K562 (cell line): ENCODE results near the gene STXBP6. TPM values are rescaled to one million over a fixed set of nuclear protein-coding genes. Genes with fewer than 3 reads are reported as not detected.

ENCODE experiments used
- ATAC-seq: fragments of 200-7000 bp; cut with Tn5 transposase; 3 replicates; pipeline ENCODE4 v1.9.1; 2020; ENCODE audit warnings: moderate library complexity
- BruUV-seq: library from RNA; stranded (reverse); fragments of 400-500 nt; replicated peaks from 2 replicates; lab custom pipeline; 2021; lab: Mats Ljungman, UMichigan
- CTCF ChIA-PET: fragments of 300-600 bp; formaldehyde crosslinking; extraction: SDS; loops from one replicate; lab custom pipeline; 2021; ENCODE audit warnings: low intra/inter-chr PET ratio; lab: Yijun Ruan, JAX
- POLR2A ChIA-PET: fragments of 300-600, 350-650 bp; sonication (Branson Sonifier 250); formaldehyde crosslinking; extraction: SDS; loops from one replicate; lab custom pipeline; 2021; ENCODE audit warnings: antibody characterized with exemption, inconsistent platforms; lab: Yijun Ruan, JAX
- DNase-seq, 4 experiments: peaks; one replicate each; pipeline versions ENCODE4 v3.0.0 to v3.0.0-alpha.2; 2011 to 2018; ENCODE audit warnings: low spot score in 3 of 4, mixed read lengths in 3 of 4; ENCODE audit errors: extremely low read depth in 1 of 4
- FAIRE-seq: peaks from 2 replicates; lab custom pipeline; 2011; peaks lifted over from hg19 to GRCh38; lab: Jason Lieb, UNC
- H2AFZ ChIP-seq: 2 replicates; pipeline ENCODE4 v1.6.0; 2011; ENCODE audit warnings: low read depth, low read length, control low read depth, inconsistent platforms
- H3K27ac ChIP-seq: fragments of 200-600 bp; 3 replicates; pipeline ENCODE4 v1.8.0; 2011; ENCODE audit warnings: low read depth, mild to moderate bottlenecking, control low read depth, inconsistent platforms, low read length, moderate library complexity, mixed read lengths; ENCODE audit errors: extremely low read depth
- H3K27me3 ChIP-seq, 2 experiments: fragments of 300-600 bp in 1 of 2; 2 replicates in 1 of 2; 3 replicates in 1 of 2; pipeline versions ENCODE4 v1.6.0 to v1.8.0; 2011; ENCODE audit warnings: inconsistent platforms in 2 of 2, low read length in 2 of 2, mild to moderate bottlenecking in 1 of 2, mixed read lengths in 1 of 2, moderate library complexity in 1 of 2; ENCODE audit not compliant: control insufficient read depth in 2 of 2, insufficient read depth in 2 of 2
- H3K36me3 ChIP-seq: fragments of 300-600 bp; 3 replicates; pipeline ENCODE4 v1.8.0; 2011; ENCODE audit warnings: mild to moderate bottlenecking, low read length, inconsistent platforms; ENCODE audit not compliant: control insufficient read depth, insufficient read depth
- H3K4me1 ChIP-seq, 2 experiments: fragments of 200-600 bp in 1 of 2; replicated peaks in 1 of 2; 2 replicates in 1 of 2; 3 replicates in 1 of 2; pipeline versions ENCODE4 v1.5.1 to v1.8.0; 2011; ENCODE audit warnings: inconsistent platforms in 2 of 2, low read length in 2 of 2, mild to moderate bottlenecking in 1 of 2, mixed read lengths in 1 of 2, moderate library complexity in 1 of 2; ENCODE audit not compliant: control insufficient read depth in 2 of 2, insufficient read depth in 2 of 2
- H3K4me2 ChIP-seq: 2 replicates; pipeline ENCODE4 v1.6.1; 2011; ENCODE audit warnings: low read length, control low read depth, inconsistent platforms, mixed read lengths; ENCODE audit not compliant: insufficient read depth
- H3K4me3 ChIP-seq: fragments of 200-600 bp; sonication (generic), shearing (Covaris generic); 2 replicates; pipeline ENCODE4 v1.5.1; 2016; ENCODE audit warnings: control low read depth, inconsistent platforms
- H3K79me2 ChIP-seq: fragments of 200-600 bp; 3 replicates; pipeline ENCODE4 v1.8.0; 2011; ENCODE audit warnings: low read length, inconsistent platforms; ENCODE audit not compliant: control insufficient read depth, insufficient read depth
- H3K9ac ChIP-seq, 2 experiments: 2 replicates each; pipeline versions ENCODE4 v1.6.0 to v1.6.1; 2011; ENCODE audit warnings: low read depth in 2 of 2, low read length in 2 of 2, control low read depth in 1 of 2, inconsistent platforms in 1 of 2, mild to moderate bottlenecking in 1 of 2, mixed read lengths in 1 of 2; ENCODE audit not compliant: insufficient read depth in 1 of 2
- H3K9me1 ChIP-seq: one replicate; pipeline ENCODE4 v1.6.0; 2011; ENCODE audit warnings: inconsistent platforms, mild to moderate bottlenecking, low read length, moderate library complexity; ENCODE audit not compliant: control insufficient read depth, insufficient read depth
- H3K9me3 ChIP-seq: replicated peaks from 2 replicates; pipeline ENCODE4 v1.5.1; 2011; ENCODE audit warnings: low read depth, low read length, inconsistent platforms; ENCODE audit not compliant: control insufficient read depth, insufficient read depth
- H4K20me1 ChIP-seq: replicated peaks from 2 replicates; pipeline ENCODE4 v1.6.1; 2011; ENCODE audit warnings: low read length, inconsistent platforms, mixed read lengths; ENCODE audit not compliant: control insufficient read depth, insufficient read depth
- FOXJ2 ChIP-seq: fragments of 200-800 bp; sonication (Bioruptor generic); IDR thresholded peaks from 2 replicates; pipeline ENCODE4 v1.6.1; 2016; ENCODE audit warnings: missing genetic modification characterization, missing compliant biosample characterization
- MGA ChIP-seq: fragments of 450-650 bp; IDR thresholded peaks from 2 replicates; pipeline ENCODE4 v1.6.1; 2016; ENCODE audit warnings: mild to moderate bottlenecking, moderate library complexity
- PTTG1 ChIP-seq: fragments of 450-650 bp; IDR thresholded peaks from 2 replicates; pipeline ENCODE4 v1.6.1; 2016; ENCODE audit warnings: low read depth, mild to moderate bottlenecking, missing genetic modification characterization, missing compliant biosample characterization
- RNF219 ChIP-seq: fragments of 250-450 bp; sonication (Bioruptor Pico); IDR thresholded peaks from 2 replicates; pipeline ENCODE4 v1.5.0; 2022; ENCODE audit warnings: mild to moderate bottlenecking
- SREBF1 ChIP-seq: fragments of 150-350 bp; IDR thresholded peaks from 2 replicates; pipeline ENCODE4 v1.6.1; 2014; ENCODE audit warnings: antibody characterized with exemption, low read depth, low read length, borderline replicate concordance
- TCF15 ChIP-seq: fragments of 250-450 bp; sonication (Bioruptor Pico); IDR thresholded peaks from 2 replicates; pipeline ENCODE4 v1.8.0; 2022; ENCODE audit warnings: moderate library complexity, mild to moderate bottlenecking, inconsistent platforms
- ZBTB8A ChIP-seq: fragments of 450-650 bp; IDR thresholded peaks from 2 replicates; pipeline ENCODE4 v1.6.1; 2018; ENCODE audit warnings: mild to moderate bottlenecking, moderate library complexity; ENCODE audit not compliant: partially characterized antibody
- ZNF23 ChIP-seq: fragments of 250-450 bp; sonication (Bioruptor Pico); IDR thresholded peaks from 2 replicates; pipeline ENCODE4 v1.4.0; 2020; ENCODE audit warnings: mild to moderate bottlenecking
- WGBS: fragments of 100-300 bp; shearing (Covaris generic); methylation state at CpG from one replicate; pipeline ENCODE4 v1.1.6; 2016; ENCODE audit warnings: low coverage, mixed read lengths; ENCODE audit not compliant: insufficient coverage; ENCODE audit errors: missing lambda C conversion rate; 5-methylcytosine and 5-hydroxymethylcytosine counted together
- in situ Hi-C: fragments of 300-500 bp; cut with MboI; formaldehyde crosslinking; loops from 4 replicates; pipeline ENCODE4 v1.15.0; 2018; ENCODE audit warnings: inconsistent platforms, mixed read lengths
- intact Hi-C: fragments of 100-400 bp; cut with micrococcal nuclease; formaldehyde crosslinking; loops from 2 replicates; pipeline ENCODE4 v1.14.2; 2022
- polyA plus RNA-seq, 8 experiments: library from polyadenylated mRNA; depleted of rRNA in 4 of 8; stranded (reverse) in 5 of 8; unstranded in 3 of 8; fragments of >200 nt; fragmentation: Nextera tagmentation in 2 of 8; fragmentation: Illumina TruSeq in 1 of 8; extraction: Ambion mirVana in 2 of 8; extraction: Trizol in 1 of 8; gene quantifications; 2 replicates each; pipeline versions ENCODE4 v1.2.1 to v1.2.3, GENCODE V29; 2011 to 2014; ENCODE audit warnings: inconsistent platforms in 1 of 8, missing spikeins in 1 of 8
- total RNA-seq, 7 experiments: library from RNA; depleted of rRNA in 6 of 7; stranded (reverse); fragments of >200 nt in 6 of 7; fragmentation: Illumina TruSeq in 2 of 7; extraction: Trizol in 2 of 7; gene quantifications; 2 replicates each; pipeline versions ENCODE4 v1.2.1 to v1.2.3, GENCODE V29; 2011 to 2021; ENCODE audit warnings: low replicate concordance in 1 of 7

The STXBP6 gene
- total and polyA plus RNA-seq, 9 of the 15 experiments (the other 6 are each of a cell fraction or from before 2014, with no cell fraction given) = 0.27 to 0.89 (median 0.59) TPM

GRCh38 chr14:25026476-25027137 is 23.3 kb downstream of the STXBP6 start:
- ChIA-PET CTCF (no interaction called here), POLR2A (no interaction called here)
- FAIRE-seq (no peak), DNase-seq (no peak), ATAC-seq (no peak)
- Histone ChIP-seq H3K36me3 (no peaks in the 10 kb centered on the region), H3K9me3 (no peaks in the 10 kb centered on the region), H4K20me1 (no peaks in the 10 kb centered on the region), H3K4me1 (no peaks in the 10 kb centered on the region), H3K27ac (no peak overlapping the region), H3K9ac (no peak overlapping the region), H3K4me2 (no peak overlapping the region), H3K4me3 (no peak overlapping the region), H3K9me1 (no peaks in the 10 kb centered on the region), H3K79me2 (no peaks in the 10 kb centered on the region), H2AFZ (no peak overlapping the region), H3K27me3 (no peaks in the 10 kb centered on the region)
- WGBS = 5% methylated on average over 4 of the region's 4 CpGs
- no TSS peak for BruUV-seq
- intact Hi-C loops (no loop called here), in situ Hi-C loops (no loop called here)
- TF ChIP-seq PTTG1 (tag) (no peak), ZNF23 (no peak), FOXJ2 (no peak), SREBF1 (no peak), MGA (no peak), TCF15 (no peak), ZBTB8A (no peak), RNF219 (CRISPR knock-in tag) (no peak)
